ENCODE results near the gene LRIG3.

Gene LRIG3

DNA sequence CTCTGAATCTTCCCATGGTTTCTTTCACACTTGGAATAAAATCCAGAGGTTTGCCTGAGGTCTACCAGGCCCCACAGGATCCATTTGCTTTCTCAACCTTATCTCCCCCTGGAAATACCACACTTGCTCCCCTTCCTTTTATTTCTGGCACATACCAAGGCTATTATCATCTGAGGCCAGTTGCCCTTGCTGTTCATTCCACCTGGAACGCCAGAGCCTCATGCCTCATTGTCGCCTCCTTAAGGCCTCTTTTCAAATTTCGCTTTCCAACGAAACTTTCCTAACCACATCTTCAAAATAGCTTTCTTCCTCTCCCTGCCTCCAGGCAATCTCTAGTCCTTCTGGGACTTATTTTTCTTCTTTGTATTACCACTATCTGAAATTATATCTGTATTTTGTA lies 11.2 kb upstream of the LRIG3 start:
- no peak for DNase-seq
- H3K4me1 ChIP-seq (ENCODE audit: control insufficient read depth, insufficient read depth, low read depth, low read length): peaks cover 2% of the 10 kb centered on the region
- WGBS: 91% methylated on average over 3 of the region's 4 CpGs

GRCh38 chr12:58930770-58931324 lies 10.5 kb upstream of the LRIG3 start:
- Histone ChIP-seq H3K23ac (ENCODE audit: low read length in 2 of 2) (no peak overlapping the region), H4K8ac (ENCODE audit: low read length) (no peak overlapping the region), H2BK120ac (ENCODE audit: low read depth, low read length) (no peak overlapping the region), H2BK15ac (ENCODE audit: low read depth, poor library complexity, severe bottlenecking) (no peak overlapping the region), H3K27ac (ENCODE audit: low read length, poor library complexity, severe bottlenecking) (no peak overlapping the region), H4K91ac (ENCODE audit: low read length) (no peak overlapping the region), H3K18ac (ENCODE audit: low read depth in 1 of 2, low read length in 2 of 2) (no peak overlapping the region), H2AFZ (ENCODE audit: low read depth, low read length) (no peak overlapping the region), H3K4me3 (ENCODE audit: insufficient read depth in 1 of 2, low read depth in 1 of 2, low read length in 2 of 2) (no peak overlapping the region), H3K36me3 (ENCODE audit: control insufficient read depth in 1 of 2, insufficient read depth in 2 of 2, low read depth in 1 of 2, low read length in 2 of 2) (no peaks in the 10 kb centered on the region), H3K9me3 (ENCODE audit: control insufficient read depth, low read length) (no peaks in the 10 kb centered on the region), H2BK5ac (ENCODE audit: low read depth, low read length, poor library complexity, severe bottlenecking) (no peak overlapping the region), H2AK5ac (ENCODE audit: low read length, severe bottlenecking) (no peak overlapping the region), H3K9ac (ENCODE audit: low read length) (no peak overlapping the region), H3K4ac (ENCODE audit: low read depth in 1 of 2, low read length in 2 of 2) (no peak overlapping the region), H3K79me1 (replicated peaks; ENCODE audit: low read length, poor library complexity, severe bottlenecking) (no peaks in the 10 kb centered on the region), H3K14ac (ENCODE audit: low read length in 2 of 2) (no peak overlapping the region), H3K4me1 (ENCODE audit: control insufficient read depth, insufficient read depth, low read depth, low read length) (peaks cover 2% of the 10 kb centered on the region), H3K4me2 (ENCODE audit: low read length, poor library complexity, severe bottlenecking) (no peak overlapping the region), H3K27me3 (ENCODE audit: control insufficient read depth in 1 of 2, insufficient read depth in 1 of 2, low read length in 2 of 2) (no peaks in the 10 kb centered on the region), H2BK12ac (ENCODE audit: low read length in 2 of 2) (no peak overlapping the region)
- DNase-seq: no peak
- 98% methylated on average over 1 of the region's 2 CpGs for WGBS

More for the DNA sequence above, 11.2 kb upstream of the LRIG3 start:
- Histone ChIP-seq H3K9ac (ENCODE audit: low read length) (no peak overlapping the region), H3K27me3 (ENCODE audit: control insufficient read depth in 1 of 2, insufficient read depth in 1 of 2, low read length in 2 of 2) (no peaks in the 10 kb centered on the region), H2BK120ac (ENCODE audit: low read depth, low read length) (no peak overlapping the region), H3K9me3 (ENCODE audit: control insufficient read depth, low read length) (no peaks in the 10 kb centered on the region), H2BK15ac (ENCODE audit: low read depth, poor library complexity, severe bottlenecking) (no peak overlapping the region), H4K91ac (ENCODE audit: low read length) (no peak overlapping the region), H3K79me1 (replicated peaks; ENCODE audit: low read length, poor library complexity, severe bottlenecking) (no peaks in the 10 kb centered on the region), H4K8ac (ENCODE audit: low read length) (no peak overlapping the region), H2BK12ac (ENCODE audit: low read length in 2 of 2) (no peak overlapping the region), H3K27ac (ENCODE audit: low read length, poor library complexity, severe bottlenecking) (no peak overlapping the region), H3K4me3 (ENCODE audit: insufficient read depth in 1 of 2, low read depth in 1 of 2, low read length in 2 of 2) (no peak overlapping the region), H2BK5ac (ENCODE audit: low read depth, low read length, poor library complexity, severe bottlenecking) (no peak overlapping the region), H2AFZ (ENCODE audit: low read depth, low read length) (no peak overlapping the region), H2AK5ac (ENCODE audit: low read length, severe bottlenecking) (no peak overlapping the region), H3K36me3 (ENCODE audit: control insufficient read depth in 1 of 2, insufficient read depth in 2 of 2, low read depth in 1 of 2, low read length in 2 of 2) (no peaks in the 10 kb centered on the region), H3K23ac (ENCODE audit: low read length in 2 of 2) (no peak overlapping the region), H3K14ac (ENCODE audit: low read length in 2 of 2) (no peak overlapping the region), H3K18ac (ENCODE audit: low read depth in 1 of 2, low read length in 2 of 2) (no peak overlapping the region), H3K4me2 (ENCODE audit: low read length, poor library complexity, severe bottlenecking) (no peak overlapping the region), H3K4ac (ENCODE audit: low read depth in 1 of 2, low read length in 2 of 2) (no peak overlapping the region)

GRCh38 chr12:58927120-58927519 lies 6.8 kb upstream of the LRIG3 start:
- no peak overlapping the region for H3K18ac ChIP-seq (ENCODE audit: low read depth in 1 of 2, low read length in 2 of 2)
- no peak overlapping the region for H3K4me3 ChIP-seq (ENCODE audit: insufficient read depth in 1 of 2, low read depth in 1 of 2, low read length in 2 of 2)
- H2BK15ac ChIP-seq (ENCODE audit: low read depth, poor library complexity, severe bottlenecking): no peak overlapping the region
- H3K4me2 ChIP-seq (ENCODE audit: low read length, poor library complexity, severe bottlenecking): no peak overlapping the region
- H3K27ac ChIP-seq (ENCODE audit: low read length, poor library complexity, severe bottlenecking): no peak overlapping the region
- no peak overlapping the region for H2BK12ac ChIP-seq (ENCODE audit: low read length in 2 of 2)
- H2BK120ac ChIP-seq (ENCODE audit: low read depth, low read length): no peak overlapping the region
- no peaks in the 10 kb centered on the region for H3K9me3 ChIP-seq (ENCODE audit: control insufficient read depth, low read length)
- no peak overlapping the region for H2BK5ac ChIP-seq (ENCODE audit: low read depth, low read length, poor library complexity, severe bottlenecking)
- no peaks in the 10 kb centered on the region for H3K4me1 ChIP-seq (ENCODE audit: control insufficient read depth, insufficient read depth, low read depth, low read length)
- H3K4ac ChIP-seq (ENCODE audit: low read depth in 1 of 2, low read length in 2 of 2): no peak overlapping the region
- no peak overlapping the region for H4K8ac ChIP-seq (ENCODE audit: low read length)
- H3K79me1 ChIP-seq (replicated peaks; ENCODE audit: low read length, poor library complexity, severe bottlenecking): no peaks in the 10 kb centered on the region
- no peaks in the 10 kb centered on the region for H3K36me3 ChIP-seq (ENCODE audit: control insufficient read depth in 1 of 2, insufficient read depth in 2 of 2, low read depth in 1 of 2, low read length in 2 of 2)
- no peak overlapping the region for H3K9ac ChIP-seq (ENCODE audit: low read length)
- no peak overlapping the region for H3K14ac ChIP-seq (ENCODE audit: low read length in 2 of 2)
- H2AFZ ChIP-seq (ENCODE audit: low read depth, low read length): no peak overlapping the region
- H3K27me3 ChIP-seq (ENCODE audit: control insufficient read depth in 1 of 2, insufficient read depth in 1 of 2, low read length in 2 of 2): no peaks in the 10 kb centered on the region
- H4K91ac ChIP-seq (ENCODE audit: low read length): no peak overlapping the region
- DNase-seq: no peak
- H2AK5ac ChIP-seq (ENCODE audit: low read length, severe bottlenecking): no peak overlapping the region
- H3K23ac ChIP-seq (ENCODE audit: low read length in 2 of 2): no peak overlapping the region
- 99% methylated on average over 3 of the region's 4 CpGs for WGBS

DNA sequence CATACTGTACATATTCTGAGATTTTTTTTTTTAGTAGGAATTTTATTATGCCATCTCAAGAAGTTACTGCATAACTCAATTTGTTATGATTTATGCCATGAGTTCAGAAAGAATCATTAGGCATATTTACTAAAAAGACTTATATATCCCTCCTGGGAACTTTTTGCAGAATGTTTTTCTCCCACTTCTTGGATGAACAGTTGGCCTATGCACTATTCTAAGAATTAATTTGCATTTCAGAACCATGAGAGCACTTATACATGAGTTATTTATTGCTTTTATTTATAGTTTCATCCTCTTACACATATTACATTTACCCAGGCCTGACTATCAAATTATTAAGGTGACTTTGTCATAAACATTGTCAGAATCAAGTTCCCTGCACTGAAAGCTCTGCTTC lies 6.3 kb upstream of the LRIG3 start:
- Histone ChIP-seq H3K4ac (ENCODE audit: low read depth in 1 of 2, low read length in 2 of 2) (no peak overlapping the region), H3K4me2 (ENCODE audit: low read length, poor library complexity, severe bottlenecking) (no peak overlapping the region), H3K4me3 (ENCODE audit: insufficient read depth in 1 of 2, low read depth in 1 of 2, low read length in 2 of 2) (no peak overlapping the region), H2BK120ac (ENCODE audit: low read depth, low read length) (no peak overlapping the region), H3K18ac (ENCODE audit: low read depth in 1 of 2, low read length in 2 of 2) (no peak overlapping the region), H3K27me3 (ENCODE audit: control insufficient read depth in 1 of 2, insufficient read depth in 1 of 2, low read length in 2 of 2) (no peaks in the 10 kb centered on the region), H2BK12ac (ENCODE audit: low read length in 2 of 2) (no peak overlapping the region), H2AFZ (ENCODE audit: low read depth, low read length) (no peak overlapping the region), H3K9ac (ENCODE audit: low read length) (no peak overlapping the region), H4K8ac (ENCODE audit: low read length) (no peak overlapping the region), H3K27ac (ENCODE audit: low read length, poor library complexity, severe bottlenecking) (no peak overlapping the region), H2BK15ac (ENCODE audit: low read depth, poor library complexity, severe bottlenecking) (no peak overlapping the region), H2BK5ac (ENCODE audit: low read depth, low read length, poor library complexity, severe bottlenecking) (no peak overlapping the region), H3K4me1 (ENCODE audit: control insufficient read depth, insufficient read depth, low read depth, low read length) (no peaks in the 10 kb centered on the region), H2AK5ac (ENCODE audit: low read length, severe bottlenecking) (no peak overlapping the region), H3K14ac (ENCODE audit: low read length in 2 of 2) (no peak overlapping the region), H4K91ac (ENCODE audit: low read length) (no peak overlapping the region), H3K9me3 (ENCODE audit: control insufficient read depth, low read length) (no peaks in the 10 kb centered on the region), H3K79me1 (replicated peaks; ENCODE audit: low read length, poor library complexity, severe bottlenecking) (no peaks in the 10 kb centered on the region), H3K23ac (ENCODE audit: low read length in 2 of 2) (no peak overlapping the region), H3K36me3 (ENCODE audit: control insufficient read depth in 1 of 2, insufficient read depth in 2 of 2, low read depth in 1 of 2, low read length in 2 of 2) (no peaks in the 10 kb centered on the region)
- no peak for DNase-seq
